Glutamatergic neuron (in vitro differentiated cells): ENCODE data around the gene IQCF2. TPM values are rescaled to one million over a fixed set of nuclear protein-coding genes. Genes with fewer than 3 reads are reported as not detected.

Experiments
- DNase-seq: peaks from one replicate; pipeline ENCODE4 v3.0.0; 2022
- H3K27ac Mint-ChIP-seq: one replicate; pipeline ENCODE4 v1.8.0; 2020; ENCODE audit warnings: mild to moderate bottlenecking, mixed read lengths, inconsistent platforms; ENCODE audit not compliant: unreplicated experiment
- H3K27me3 Mint-ChIP-seq: one replicate; pipeline ENCODE4 v1.8.0; 2020; ENCODE audit warnings: mild to moderate bottlenecking, moderate library complexity, mixed read lengths, inconsistent platforms; ENCODE audit not compliant: unreplicated experiment
- H3K36me3 Mint-ChIP-seq: one replicate; pipeline ENCODE4 v1.8.0; 2020; ENCODE audit warnings: mild to moderate bottlenecking, mixed read lengths, inconsistent platforms; ENCODE audit not compliant: unreplicated experiment
- H3K4me1 Mint-ChIP-seq: one replicate; pipeline ENCODE4 v1.8.0; 2020; ENCODE audit warnings: mild to moderate bottlenecking, low read depth, mixed read lengths, inconsistent platforms; ENCODE audit not compliant: unreplicated experiment
- H3K4me3 Mint-ChIP-seq: one replicate; pipeline ENCODE4 v1.8.0; 2020; ENCODE audit warnings: mild to moderate bottlenecking, mixed read lengths, inconsistent platforms; ENCODE audit not compliant: unreplicated experiment
- H3K9me3 Mint-ChIP-seq: one replicate; pipeline ENCODE4 v1.8.0; 2020; ENCODE audit warnings: mild to moderate bottlenecking, moderate library complexity, mixed read lengths, inconsistent platforms; ENCODE audit not compliant: unreplicated experiment
- CTCF ChIP-seq: fragments of 200-600 bp; sonication (generic); IDR thresholded peaks from one replicate; pipeline ENCODE4 v1.5.0; 2021; ENCODE audit not compliant: partially characterized antibody, unreplicated experiment
- total RNA-seq: library from RNA; stranded (reverse); fragmentation: NEBNext Ultra II Directional; extraction: Animal tissue kit (Norgen Biotek cat#: 25700); gene quantifications from one replicate; pipeline ENCODE4 v1.2.1, GENCODE V29; 2021; ENCODE audit not compliant: unreplicated experiment

Gene IQCF2
- total RNA-seq, 1 donor from 2014 or later: not detected

- no peak for DNase-seq
- H3K36me3 Mint-ChIP-seq: no peaks in the 10 kb centered on the region
- no peak for TF ChIP-seq CTCF
- no peak overlapping the region for H3K27ac Mint-ChIP-seq
- no peaks in the 10 kb centered on the region for H3K4me1 Mint-ChIP-seq
- no peaks in the 10 kb centered on the region for H3K9me3 Mint-ChIP-seq
- peaks cover 1% of the 10 kb centered on the region for H3K27me3 Mint-ChIP-seq
- H3K4me3 Mint-ChIP-seq: no peak overlapping the region
These were observed 7.9 kb downstream of the IQCF2 start for GRCh38 chr3:51869304-51869703.

GRCh38 chr3:51873253-51873766 lies 11.9 kb downstream of the IQCF2 start:
- H3K27ac Mint-ChIP-seq: no peak overlapping the region
- no peak overlapping the region for H3K4me3 Mint-ChIP-seq
- DNase-seq: no peak
- no peaks in the 10 kb centered on the region for H3K4me1 Mint-ChIP-seq
- TF ChIP-seq CTCF: no peak
- peaks cover 1% of the 10 kb centered on the region for H3K27me3 Mint-ChIP-seq
- no peaks in the 10 kb centered on the region for H3K9me3 Mint-ChIP-seq
- no peaks in the 10 kb centered on the region for H3K36me3 Mint-ChIP-seq

- no peak for TF ChIP-seq CTCF
- H3K27me3 Mint-ChIP-seq: peaks cover 1% of the 10 kb centered on the region
- H3K4me3 Mint-ChIP-seq: no peak overlapping the region
- no peak overlapping the region for H3K27ac Mint-ChIP-seq
- no peak for DNase-seq
- no peaks in the 10 kb centered on the region for H3K9me3 Mint-ChIP-seq
- no peaks in the 10 kb centered on the region for H3K4me1 Mint-ChIP-seq
- H3K36me3 Mint-ChIP-seq: no peaks in the 10 kb centered on the region
These were observed 12.5 kb downstream of the IQCF2 start for GRCh38 chr3:51873876-51874275.

- DNase-seq: no peak
- H3K4me3 Mint-ChIP-seq: no peak overlapping the region
- no peaks in the 10 kb centered on the region for H3K36me3 Mint-ChIP-seq
- H3K9me3 Mint-ChIP-seq: no peaks in the 10 kb centered on the region
- H3K27me3 Mint-ChIP-seq: peaks cover 1% of the 10 kb centered on the region
- H3K4me1 Mint-ChIP-seq: no peaks in the 10 kb centered on the region
- TF ChIP-seq CTCF: no peak
- H3K27ac Mint-ChIP-seq: no peak overlapping the region
These were observed 13.0 kb downstream of the IQCF2 start for GRCh38 chr3:51874411-51874810.

- Mint-ChIP-seq H3K36me3 (peaks cover 3% of the 10 kb centered on the region), H3K4me1 (no peaks in the 10 kb centered on the region), H3K9me3 (no peaks in the 10 kb centered on the region), H3K27ac (no peak overlapping the region), H3K4me3 (no peak overlapping the region), H3K27me3 (peaks cover 2% of the 10 kb centered on the region)
- TF ChIP-seq CTCF: no peak
- no peak for DNase-seq
These were observed 13.5 kb downstream of the IQCF2 start for GRCh38 chr3:51874889-51875288.
